Measurements from ENCODE around the gene ARL14EP.
A peak's percentile ranks its signal among the peaks of the same experiment; 100 is the strongest.

Gene ARL14EP

DNA sequence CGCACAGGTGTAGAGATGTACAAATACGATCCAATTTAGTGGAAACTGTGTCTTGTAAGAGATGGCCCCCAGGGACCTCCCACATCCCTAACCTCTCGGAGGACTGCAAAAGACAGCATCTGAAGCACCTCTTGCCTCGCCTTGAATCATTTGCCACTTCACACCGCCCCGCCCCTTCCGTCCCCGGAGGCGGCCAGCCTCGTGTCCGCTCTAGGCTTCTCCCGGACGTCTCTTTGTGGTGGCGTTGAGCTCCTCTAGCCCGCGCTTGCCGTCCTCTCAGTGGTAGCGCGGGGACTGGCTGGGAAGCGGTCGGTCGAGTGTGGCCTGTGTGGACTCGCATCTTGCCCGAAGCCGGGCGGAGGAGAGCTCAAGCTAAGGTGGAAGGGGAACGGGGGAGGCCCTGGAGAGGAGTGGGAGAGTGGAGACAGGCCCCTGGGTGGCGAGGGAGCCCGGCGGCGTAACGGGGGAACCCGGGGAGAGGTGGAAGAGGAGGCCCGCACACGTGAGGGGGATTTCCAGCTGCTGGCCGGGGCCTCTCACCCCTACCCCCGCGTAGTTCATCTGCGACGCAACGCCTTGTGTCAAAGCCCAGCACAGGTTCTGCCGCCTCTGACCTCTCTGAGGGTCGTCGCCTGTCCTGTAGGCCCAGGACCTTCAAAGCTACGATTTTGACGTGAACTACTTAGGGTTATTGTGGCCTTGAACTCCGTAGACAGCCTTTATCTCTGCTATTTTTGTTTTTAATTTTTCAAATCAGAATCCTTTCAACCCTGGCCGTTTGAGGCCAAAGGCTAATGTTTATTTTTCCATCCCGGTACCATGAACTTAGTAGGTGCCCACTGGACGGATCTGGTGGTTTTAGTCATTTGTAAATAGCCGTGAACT lies at the start of gene ARL14EP:
Gene ARL14EP (plus strand): TSS at position 279 of the 885 bp plus-strand sequence. CDS start 7,845 bp downstream, outside the sequence.
- peak; percentile 83 for DNase-seq (ENCODE audit: low read depth)

DNA sequence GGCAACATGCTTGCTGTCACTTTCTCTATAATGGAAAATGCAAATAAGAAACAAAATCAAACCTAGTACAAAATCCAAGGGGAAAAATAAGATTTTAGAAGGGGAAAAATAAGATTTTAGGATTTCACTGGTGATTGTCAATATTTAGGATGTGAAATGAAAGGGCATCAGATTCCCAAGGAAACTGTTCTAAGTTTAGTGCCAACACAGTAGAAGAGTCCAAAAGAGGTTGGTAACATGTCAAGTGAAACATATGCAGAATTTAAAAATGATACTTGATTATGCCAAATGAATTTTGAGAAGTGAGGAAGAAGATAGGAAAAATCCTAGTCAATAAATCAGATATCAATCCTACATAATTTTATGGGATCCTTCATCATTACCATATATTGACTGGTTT lies 45.7 kb upstream of the ARL14EP start:
- DNase-seq (ENCODE audit: low read depth), result no peak

DNA sequence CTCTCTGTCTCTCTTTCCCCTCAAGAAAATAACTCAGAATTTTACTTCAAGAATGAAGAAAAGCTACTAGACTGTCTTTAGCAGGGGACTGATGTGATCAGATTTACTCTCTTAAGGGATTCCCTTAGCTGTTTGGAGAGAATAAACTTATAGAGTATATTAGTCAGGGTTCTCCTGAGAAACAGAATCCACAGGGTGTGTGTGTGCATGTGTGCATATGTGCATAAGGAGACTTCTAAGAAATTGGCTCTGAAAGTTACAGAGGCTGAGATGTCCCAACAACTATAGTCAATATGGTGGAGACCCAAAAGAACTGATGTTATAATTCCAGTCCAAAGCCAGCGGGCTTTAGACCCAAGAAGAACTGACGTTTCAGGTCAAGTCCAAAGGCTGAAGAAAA lies 43.1 kb upstream of the ARL14EP start:
- no peak for DNase-seq (ENCODE audit: low read depth)

DNA sequence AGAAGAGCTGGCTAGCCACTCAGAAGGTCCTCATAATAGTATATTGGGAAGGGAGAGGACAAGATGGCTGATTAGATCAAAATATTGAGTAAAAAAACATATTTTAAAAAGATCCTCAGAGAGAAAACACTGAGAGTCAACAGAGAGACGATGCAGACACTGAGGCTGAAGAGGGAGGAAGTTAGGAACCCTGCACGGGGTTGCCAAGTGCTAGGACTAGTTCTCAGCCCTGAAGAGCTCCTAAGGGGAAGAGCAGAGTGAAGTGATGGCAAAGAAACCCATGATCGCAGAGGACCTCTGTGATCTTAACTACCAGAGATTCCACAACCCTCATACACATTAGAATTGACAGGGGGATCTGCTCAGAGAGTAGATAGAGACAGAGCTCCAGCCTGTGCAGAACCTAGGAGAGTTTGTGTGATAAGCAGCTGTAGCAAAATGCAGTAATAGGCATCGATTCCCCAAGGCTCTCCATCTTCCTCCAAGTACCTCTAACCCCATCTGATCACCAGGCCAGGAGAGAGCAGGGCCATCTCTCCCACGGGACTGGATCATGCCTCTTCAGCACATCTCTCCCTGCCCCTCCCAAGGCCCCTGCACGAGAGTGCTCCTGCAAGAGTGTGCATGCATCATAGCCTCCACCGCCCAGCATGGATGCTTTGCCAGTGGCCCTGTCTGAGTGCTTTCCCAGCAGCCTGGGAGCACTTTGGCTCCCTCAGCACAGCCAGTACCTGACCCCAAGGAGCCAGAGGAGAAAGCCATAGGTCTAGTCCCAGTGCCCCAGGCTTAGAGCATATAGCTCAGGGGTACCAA lies 41.2 kb upstream of the ARL14EP start:
- no peak for DNase-seq (ENCODE audit: low read depth)

DNA sequence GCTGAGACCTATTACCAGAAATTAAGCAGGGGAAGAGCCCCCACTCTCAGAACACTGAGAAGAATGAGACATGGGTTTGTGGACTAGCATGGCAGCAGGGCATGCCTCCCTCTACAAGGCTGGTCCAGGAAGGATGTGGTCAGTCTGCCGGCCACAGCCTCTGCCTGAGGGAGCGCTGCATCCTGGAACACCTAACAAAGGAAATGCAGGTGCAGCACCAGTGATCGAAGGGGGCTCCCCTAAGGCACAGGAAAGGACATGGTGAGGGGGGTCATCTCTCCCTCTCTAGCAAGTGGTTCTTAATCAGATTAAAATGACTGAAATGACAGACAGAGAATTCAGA lies 40.6 kb upstream of the ARL14EP start:
- no peak for DNase-seq (ENCODE audit: low read depth)

DNA sequence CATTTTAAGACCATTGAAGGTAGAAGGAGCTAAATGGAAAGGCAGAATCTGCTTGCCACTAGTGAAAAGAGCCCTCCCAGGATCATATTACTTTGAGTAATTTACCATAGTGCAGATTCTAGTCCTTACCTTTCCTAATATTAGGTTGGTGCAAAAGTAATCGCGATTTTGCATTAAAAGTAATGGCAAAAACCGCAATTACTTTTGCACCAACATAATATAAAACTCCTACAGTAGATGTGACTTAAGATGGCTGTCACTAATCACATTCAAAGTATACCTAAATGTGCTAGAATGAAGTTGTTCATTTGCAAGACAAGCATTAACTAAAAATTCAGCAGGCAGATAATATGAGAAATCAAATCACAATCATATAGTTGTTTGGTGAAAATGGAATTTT lies 38.1 kb upstream of the ARL14EP start:
- no peak for DNase-seq (ENCODE audit: low read depth)

DNA sequence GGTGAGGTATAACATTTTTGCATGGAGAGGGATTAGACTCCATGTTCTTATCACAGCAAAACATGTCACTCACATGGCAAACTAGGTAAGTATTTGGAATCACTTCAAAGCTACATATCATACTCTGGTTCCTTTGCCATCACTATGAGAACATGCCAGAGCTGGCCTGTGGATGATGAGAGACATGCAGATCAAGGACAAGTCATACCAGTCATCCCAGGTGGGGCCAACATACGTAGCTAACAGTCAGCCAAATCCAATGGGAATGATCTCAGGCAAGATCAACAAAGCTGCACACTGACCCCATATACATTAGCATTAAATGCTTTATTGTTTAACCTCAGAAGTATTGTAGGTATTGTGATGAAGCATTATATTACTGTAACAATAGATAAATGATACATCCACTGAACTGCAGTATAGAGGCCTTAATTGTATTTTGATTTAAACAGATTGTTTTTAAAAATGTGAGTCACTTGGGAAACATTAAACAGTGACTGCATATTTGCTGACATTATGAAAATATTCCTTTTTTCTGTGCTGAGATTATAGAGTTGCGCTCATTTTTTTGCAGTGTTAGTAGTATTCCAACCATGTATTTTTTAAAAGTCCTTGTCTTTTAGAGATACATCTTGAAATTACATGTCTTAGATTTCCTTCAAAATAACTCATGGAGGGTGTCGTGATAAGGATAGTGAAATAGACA lies 37.3 kb upstream of the ARL14EP start:
- no peak for DNase-seq (ENCODE audit: low read depth)

DNA sequence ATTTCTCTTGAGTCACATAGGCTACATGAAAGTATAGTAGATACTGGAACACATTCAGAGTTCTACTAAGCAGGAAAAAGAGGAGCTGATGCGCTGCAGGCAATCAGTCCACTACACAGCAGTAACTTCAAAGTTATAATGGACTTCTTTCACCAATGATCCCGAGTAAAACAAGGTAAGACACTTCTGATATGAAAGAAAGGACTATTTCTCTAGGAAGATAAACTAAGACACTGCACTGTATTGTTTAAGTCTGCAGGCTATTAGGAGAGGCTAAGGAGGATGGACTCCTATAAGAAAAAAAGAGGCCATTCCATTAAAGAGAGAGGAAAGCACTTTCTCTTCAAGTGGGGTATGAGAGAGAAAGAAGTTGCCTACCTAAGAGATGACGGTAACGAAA lies 31.6 kb upstream of the ARL14EP start:
- no peak for DNase-seq (ENCODE audit: low read depth)

DNA sequence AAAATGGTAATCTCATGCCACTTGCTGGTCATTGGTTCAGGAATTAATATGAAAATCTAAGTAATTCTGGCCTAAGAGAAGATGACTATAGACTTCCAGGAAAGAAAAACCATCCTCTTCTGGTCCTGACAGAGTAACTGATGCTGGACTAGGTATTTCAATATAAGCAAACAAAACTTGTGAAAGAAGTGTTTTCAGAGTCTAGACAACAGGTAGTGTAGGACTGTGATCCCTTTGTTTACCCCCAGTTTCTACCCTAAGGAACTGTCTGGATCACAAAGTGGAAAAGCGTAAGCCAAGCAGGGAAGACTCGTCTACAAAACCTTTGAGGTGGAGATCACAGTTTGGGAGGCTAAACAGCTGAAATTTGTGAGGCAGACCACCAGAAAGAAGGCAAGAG lies 30.4 kb upstream of the ARL14EP start:
- DNase-seq (ENCODE audit: low read depth), result no peak

DNA sequence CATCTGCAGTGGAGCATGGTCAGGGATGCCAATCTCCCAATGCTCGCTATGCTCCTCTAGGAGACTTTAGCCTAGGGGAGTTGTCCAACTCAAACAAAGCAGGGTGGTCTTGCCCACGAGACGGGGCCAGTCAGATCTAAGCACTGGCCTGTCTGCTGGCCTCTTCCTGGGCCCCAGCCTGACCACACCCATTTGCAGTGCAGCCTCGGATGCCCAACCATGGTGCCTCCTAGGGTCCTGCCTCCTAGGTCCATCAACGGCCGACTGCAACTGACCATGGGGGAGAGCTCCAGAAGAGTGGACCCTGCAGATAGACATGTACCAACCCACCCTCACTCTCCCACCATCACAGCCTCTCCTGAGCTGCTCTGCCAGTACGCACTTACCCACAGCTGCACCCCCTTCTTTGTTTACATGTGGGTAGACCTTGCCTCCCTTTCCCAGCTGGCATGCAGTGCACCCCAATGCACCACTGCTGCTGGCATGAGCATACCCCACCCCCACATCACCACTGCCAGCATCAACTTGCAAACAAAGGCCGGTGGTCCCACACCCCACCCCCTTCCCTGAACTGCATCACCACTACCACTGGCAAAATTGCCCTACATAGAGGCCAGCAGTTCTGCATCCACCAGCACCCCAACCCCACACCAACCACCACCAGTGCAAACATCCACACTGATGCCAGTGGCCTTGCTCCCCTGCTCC lies 27.6 kb upstream of the ARL14EP start:
- DNase-seq (ENCODE audit: low read depth), result no peak

DNA sequence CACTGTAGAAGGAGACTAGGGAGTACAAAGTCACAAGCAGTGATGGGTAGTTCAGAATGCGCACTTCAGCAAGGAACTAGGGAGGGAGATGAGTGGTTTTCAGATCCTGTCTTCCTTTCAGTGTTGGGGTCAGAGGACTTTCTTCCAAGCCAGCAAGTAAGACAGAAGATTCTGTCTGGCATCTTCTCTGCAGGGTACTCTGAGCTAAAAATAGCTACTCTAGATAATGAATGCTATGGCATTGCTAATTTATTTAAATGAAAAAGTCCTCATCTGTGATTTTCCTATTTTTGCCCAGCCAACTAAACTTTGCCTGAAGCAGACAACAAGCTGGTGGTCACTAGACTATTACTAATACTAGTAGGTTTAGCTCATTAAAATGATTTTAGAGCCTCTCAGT lies 18.3 kb upstream of the ARL14EP start:
- no peak for DNase-seq (ENCODE audit: low read depth)

DNA sequence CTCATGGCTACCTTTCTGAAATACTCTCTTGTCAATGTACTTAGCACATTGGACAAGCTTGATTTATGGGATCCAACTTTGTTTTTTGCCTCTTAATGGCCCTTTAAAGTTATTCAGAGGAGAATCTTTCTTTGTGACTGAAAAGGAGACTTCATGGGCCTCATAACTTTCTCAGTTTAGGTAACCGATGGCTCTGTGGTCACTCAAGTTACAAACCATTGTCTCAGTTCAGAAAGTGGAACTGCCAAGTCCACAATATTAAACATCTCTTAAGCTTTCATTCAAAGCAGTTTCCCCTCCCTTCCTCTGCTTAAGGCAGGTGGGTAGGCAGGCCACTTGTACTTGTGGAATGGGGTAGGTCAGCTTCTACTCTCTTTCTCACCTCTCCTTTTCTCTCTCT lies 12.3 kb upstream of the ARL14EP start:
- no peak for DNase-seq (ENCODE audit: low read depth)

DNA sequence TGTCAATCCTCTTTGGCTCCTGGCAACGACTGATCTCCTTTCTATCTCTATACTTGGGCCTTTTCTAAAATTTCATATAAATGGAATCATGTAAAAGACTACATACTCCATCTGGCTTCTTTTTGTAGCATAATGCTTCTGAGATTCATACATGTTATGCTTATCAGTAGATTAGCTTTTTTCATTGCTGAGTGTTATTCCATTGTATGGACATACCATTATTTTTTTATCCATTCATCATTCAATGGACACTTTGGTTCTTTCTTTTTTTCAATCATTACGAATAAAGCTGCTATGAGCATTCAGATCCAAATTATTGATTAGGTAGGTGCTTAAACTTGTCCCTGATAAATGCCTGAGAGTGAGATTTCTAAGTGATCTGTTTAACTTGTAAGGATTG lies 11.7 kb upstream of the ARL14EP start:
- no peak for DNase-seq (ENCODE audit: low read depth)

DNA sequence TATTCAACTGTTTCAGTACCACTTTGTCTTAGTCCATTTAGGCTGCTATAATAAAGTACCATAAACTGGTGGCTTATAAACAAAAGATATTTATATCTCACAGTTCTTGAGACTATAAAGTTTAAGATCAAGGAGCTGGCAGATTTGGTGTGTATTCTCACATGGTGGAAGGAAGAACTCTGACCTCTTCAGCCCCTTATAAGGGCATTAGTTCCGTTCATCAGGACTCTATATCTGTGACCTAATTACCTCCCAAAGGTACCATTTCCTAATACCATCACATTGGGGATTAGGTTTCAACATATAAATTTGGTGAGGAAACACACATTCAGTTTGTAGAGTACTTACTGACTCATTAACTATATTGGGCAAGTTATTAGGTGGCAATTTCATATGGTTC lies 10.7 kb upstream of the ARL14EP start:
- DNase-seq (ENCODE audit: low read depth), result no peak

DNA sequence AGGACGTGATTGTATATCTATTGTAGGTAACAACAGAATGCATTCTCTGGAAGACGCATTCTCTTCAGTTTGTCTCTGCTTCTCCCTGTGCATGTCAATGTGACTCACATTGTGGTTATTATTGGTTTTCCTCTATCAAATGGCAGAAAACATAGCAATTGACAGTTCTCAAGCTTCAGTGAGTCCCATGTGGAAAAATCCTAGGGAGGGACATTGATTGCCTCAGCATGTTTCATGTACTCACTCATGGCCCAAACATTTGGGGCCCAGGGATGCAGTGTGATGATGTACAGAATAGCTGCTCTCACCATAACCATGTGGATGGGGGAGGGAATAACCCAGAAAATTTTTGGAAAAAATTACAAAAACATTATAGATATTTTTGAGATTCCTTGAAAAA lies 9.3 kb upstream of the ARL14EP start:
- no peak for DNase-seq (ENCODE audit: low read depth)

DNA sequence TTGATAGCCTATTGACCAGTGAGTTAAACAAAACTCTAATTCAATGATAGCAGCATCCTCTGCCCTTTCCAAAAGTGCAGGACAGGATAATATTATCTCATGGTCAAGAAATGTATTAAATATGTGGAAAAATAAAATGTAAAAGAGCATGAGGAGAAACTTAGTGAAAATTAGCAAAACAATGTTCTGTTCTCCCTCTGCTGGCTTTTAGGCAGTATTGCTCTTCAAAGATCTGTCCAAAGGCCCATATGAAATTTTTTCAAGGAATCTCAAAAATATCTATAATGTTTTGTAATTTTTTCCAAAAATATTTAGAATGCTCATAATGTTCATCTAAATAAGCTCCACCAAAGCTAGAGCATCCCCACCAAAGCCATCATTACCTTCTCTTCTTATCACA lies 8.3 kb upstream of the ARL14EP start:
- DNase-seq (ENCODE audit: low read depth), result no peak

DNA sequence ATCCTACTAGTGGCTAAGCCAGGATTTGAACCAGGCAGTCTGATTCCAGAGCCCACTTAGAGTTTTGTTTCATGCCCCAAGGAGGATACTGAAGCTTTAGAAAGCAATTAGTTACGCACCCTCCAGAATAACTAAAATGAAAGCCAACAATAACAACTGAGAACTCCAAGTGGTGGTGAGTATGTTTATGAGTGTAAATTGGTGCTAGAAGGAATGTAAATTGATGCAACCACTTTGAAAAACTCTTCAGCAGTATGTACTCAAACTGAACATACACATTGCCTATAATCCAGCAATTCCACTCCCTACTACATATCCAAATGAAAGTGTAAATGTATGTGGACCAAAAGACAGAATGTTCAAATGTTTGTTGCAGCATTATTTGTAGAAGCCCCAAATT lies 6.7 kb upstream of the ARL14EP start:
- no peak for DNase-seq (ENCODE audit: low read depth)

DNA sequence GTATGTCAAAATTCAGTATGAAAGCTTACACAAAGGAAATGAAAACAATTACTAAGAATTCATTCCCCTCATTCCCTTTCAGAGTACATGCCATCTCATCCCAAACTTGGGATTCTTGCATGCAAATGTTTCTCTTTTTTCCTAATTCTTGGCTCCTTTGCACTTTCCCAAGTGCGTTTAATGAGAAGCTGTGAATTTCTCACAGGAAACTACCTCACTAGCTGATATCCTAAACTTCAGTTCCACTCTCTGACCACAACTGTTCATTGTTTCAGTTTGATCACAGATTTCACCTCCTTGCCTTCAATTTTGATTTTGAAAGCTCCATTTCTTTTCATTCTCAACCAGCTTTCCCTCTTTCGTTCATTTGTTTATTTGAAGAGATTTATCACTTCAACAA lies 5.9 kb upstream of the ARL14EP start:
- no peak for DNase-seq (ENCODE audit: low read depth)

DNA sequence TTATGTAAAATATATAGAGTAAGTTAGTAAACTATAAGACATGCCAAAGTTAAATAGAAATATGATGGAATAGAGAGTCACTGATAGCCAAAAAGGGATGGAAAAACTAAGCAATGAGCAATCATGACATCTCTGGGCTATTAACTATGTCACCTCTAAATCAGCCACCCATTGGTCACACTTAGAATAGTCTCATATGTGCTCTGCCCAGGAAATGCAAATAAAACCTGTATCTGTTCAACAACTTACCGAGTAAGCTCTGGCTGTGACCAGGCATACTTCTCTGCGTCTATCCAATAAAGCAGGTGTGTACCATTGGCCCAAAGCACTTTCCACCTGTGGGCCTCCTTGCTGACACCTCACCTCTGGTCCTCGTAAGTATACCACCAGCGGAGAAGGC lies 1.6 kb upstream of the ARL14EP start:
- DNase-seq (ENCODE audit: low read depth), result no peak

DNA sequence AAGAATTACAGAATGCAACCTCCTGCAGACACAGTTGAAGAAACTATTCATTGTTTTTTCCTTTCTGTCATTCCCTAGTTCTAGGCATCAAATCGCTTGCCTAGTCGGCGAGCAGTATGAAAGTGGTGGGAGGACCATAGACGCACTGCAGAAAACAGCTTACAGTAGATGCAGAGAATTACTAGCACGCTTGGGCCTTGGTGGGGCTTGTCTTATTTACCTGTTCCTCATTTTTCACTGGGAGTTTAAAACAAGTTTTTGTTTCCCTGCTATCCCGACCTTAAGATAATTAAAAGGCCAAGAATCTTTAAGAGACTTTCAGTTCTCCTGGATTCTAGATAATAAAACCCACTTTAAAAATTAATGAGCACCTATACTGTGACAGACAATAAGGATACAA lies 713 bp upstream of the ARL14EP start:
- DNase-seq (ENCODE audit: low read depth), result no peak

DNA sequence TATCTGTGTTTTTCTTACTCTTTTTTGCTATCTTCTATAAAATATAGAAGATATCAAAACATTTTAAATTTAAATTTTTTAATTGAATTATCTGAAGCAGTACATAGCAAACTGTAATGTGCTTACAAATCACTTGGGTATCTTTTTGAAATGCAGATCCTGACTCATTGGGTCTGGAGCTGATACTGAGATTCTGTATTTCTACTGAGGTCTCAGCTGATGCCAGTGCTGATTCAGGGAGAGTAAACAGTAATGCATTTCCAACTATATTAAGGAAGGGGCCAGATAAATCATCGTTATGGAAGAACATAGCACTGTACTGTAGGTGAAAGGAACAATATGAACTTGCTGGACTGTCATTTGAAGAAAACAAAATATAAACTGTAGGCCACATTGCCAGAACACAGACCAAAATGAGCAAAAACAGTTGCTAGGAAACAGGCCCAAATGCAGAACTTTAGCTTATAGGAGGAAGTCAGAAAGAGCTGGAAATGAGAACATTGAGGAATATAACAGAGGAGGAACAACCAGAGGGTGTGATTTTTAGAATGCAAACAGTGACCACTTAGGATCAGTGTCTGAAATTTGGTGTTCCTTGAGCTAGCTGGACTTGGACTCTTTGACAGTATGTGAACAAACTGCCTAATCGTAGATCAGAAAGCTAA lies 3.3 kb downstream of the ARL14EP start:
- DNase-seq (ENCODE audit: low read depth), result no peak

DNA sequence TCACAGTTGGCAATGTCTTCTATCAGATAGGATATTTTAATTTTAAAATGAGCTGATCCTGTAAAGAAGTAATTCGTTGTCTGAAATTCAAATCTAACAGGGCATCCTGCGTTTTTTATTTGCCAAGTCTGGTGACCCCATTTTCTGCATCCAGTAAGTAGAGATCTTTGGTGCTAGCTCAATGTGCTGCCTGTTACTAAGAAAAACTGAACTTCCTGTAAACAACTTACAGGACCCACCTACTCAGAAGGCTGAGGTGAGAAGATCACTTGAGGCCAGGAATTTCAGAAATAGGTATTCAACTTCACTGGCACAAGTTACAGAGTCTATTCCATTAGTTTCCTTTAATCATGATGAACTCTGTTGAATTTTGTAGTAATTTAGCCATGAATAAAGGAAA lies 4.0 kb downstream of the ARL14EP start:
- DNase-seq (ENCODE audit: low read depth), result no peak
